Daoy (cell line): ENCODE measurements around the gene CCDC43. TPM values are rescaled to one million over a fixed set of nuclear protein-coding genes. Genes with fewer than 3 reads are reported as not detected.
"Not testable (repeated sequence)": the region's sequence is repeated elsewhere in the genome, so short reads cannot be mapped to it uniquely, and the experiment has no call there.

ENCODE experiments used
- DNase-seq: peaks from one replicate; pipeline ENCODE4 v3.0.0-alpha.2; 2015; ENCODE audit warnings: low read depth
- total RNA-seq: library from RNA; depleted of rRNA; stranded (reverse); fragments of >200 nt; shearing (Covaris generic); gene quantifications from 2 replicates; pipeline ENCODE4 v1.2.3, GENCODE V29; 2014; rRNA removed

CCDC43 gene, protein sequence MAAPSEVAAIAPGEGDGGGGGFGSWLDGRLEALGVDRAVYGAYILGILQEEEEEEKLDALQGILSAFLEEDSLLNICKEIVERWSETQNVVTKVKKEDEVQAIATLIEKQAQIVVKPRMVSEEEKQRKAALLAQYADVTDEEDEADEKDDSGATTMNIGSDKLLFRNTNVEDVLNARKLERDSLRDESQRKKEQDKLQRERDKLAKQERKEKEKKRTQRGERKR
- total RNA-seq = 55.5 and 57.0 TPM in 2 replicates

DNA sequence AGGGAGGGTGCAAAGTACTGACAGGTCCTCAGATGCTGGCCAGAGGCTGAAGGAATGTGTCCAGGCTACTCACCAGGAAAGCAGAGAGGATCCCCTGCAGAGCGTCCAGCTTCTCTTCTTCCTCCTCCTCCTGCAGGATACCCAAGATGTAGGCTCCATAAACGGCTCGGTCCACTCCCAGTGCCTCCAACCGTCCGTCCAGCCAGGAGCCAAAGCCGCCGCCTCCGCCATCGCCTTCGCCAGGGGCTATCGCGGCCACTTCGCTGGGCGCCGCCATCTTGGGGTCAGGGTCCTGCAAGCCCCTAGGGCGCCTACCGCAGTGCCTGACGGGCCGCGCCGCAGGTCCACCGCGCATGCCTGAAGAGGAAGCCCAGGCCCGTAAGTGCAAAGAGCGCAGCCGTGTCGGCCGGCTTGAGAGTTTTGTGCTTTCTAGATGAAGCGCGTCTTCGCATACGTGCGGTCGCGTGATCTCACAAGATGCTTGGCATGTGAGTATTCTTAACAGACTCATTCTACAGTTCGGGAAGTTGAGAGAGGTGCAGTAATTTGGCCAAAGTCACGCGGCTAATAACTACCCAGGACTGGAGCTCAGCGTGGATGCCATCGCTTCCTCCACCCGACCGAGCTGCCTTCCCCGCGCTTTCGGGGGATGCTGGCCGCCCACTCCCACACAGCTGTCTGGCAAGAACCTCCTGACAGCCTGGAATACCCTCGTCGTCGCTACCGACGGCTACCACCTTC is at the start of gene CCDC43:
Gene CCDC43, minus strand, starts transcription at position 300 of the 741 bp plus-strand sequence. Its CDS starts 23 bp downstream, at position 277.
- peak; percentile 96 for DNase-seq

DNA sequence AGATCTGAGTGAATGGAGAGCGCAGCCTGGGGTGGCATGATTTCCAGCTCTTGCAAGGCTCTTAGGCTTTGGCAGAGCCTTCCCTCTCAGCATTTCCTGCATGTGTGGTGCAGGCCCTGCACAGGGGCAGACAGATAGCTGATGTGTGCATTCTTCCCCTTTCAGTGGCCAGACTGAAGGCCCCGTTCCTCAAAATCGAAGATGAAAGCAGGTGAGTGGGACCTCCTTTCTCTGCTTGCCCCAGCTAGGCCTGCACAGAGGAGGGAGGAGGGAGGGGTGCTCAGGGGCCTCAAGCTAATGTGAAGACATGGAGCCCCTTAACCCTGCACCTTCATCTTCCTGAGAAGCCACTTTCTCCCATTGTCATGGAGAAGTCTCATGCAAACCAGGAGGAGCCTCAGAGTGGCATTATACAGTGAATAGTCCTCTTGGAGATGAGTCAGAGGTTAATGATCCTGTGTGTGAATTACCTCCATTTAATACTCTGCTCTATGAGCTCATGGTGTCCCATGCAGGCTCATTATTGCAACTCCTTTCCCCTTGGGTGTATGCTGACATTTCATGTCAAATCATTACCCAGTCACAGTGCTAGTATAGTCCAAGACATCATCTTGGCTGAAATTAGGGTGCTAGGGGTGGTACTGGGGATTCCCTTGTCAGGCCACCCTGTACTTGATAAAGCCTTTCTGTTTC is 48.8 kb upstream of the CCDC43 start:
- DNase-seq = no peak

DNA sequence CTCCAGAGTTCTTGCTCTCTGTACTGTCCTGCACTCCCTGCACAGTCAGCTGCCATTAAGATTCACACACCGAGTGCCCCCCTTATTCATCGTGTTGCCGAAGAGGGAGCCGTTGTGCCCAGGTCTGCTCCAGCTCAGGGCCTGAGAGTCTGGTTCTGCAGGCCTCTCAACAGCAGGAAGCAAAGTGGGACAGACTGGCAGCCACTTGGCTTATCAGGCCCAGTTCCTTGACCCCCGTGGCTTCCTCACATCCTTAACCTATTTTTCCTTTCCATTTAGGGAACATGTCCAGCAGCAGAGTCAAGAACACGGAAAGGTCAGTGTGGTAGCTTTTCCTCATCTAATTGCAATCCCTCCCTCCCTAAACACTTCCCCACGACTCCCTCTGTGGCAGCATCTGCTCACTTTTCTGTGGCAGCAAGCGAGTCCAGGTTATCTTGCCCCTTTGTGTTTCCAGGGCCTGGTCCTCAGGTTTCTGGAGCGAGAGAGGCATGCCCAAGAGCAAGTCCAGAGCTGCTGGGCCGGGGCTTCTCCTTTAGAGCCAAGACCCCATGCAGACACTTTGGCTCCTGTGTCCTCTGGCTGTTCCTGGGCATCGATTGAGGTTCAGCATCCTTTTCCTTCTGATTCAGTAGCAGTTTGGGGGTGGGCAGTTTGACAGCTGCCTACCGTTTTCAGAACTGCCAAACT is 47.1 kb upstream of the CCDC43 start:
- DNase-seq = no peak

DNA sequence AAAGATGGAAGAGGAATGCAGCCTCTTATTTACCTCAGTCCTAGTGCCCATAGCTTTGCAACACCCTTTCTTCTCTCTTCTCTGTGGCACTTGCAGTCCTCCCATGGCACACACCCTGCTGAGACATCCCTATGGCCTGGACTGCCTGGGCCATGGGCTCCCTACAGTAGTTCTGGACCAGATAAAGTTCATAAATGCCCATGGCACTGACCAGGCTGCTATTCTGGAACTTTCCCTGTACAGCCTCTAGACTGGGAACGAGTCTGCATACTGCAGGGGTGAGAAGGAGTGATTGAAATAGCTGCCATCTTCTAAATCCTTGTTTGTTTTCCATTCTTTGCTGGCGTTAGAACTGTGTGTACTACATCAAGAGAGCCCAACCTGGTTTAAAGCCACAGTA is 44.7 kb upstream of the CCDC43 start:
- DNase-seq = no peak

DNA sequence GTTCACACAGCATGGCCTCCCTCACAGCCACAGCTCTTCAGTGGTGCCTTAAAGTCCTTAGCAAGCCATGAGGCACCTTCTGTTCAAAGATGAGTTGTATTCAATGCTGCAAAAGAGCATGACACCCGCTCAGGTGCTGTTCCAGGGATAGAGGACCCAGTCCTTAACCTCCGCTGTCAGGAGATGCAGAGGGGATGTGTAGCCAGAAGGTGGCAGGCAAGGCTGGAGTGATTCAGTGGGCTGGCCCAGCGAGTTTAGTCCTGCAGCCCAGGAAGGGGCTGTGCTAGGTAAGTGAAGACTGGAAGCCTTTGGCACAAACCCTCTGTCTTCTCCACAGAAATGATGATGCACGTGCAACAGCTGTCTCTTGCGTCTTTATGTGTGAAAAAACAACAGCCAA is 44.2 kb upstream of the CCDC43 start:
- DNase-seq = no peak

DNA sequence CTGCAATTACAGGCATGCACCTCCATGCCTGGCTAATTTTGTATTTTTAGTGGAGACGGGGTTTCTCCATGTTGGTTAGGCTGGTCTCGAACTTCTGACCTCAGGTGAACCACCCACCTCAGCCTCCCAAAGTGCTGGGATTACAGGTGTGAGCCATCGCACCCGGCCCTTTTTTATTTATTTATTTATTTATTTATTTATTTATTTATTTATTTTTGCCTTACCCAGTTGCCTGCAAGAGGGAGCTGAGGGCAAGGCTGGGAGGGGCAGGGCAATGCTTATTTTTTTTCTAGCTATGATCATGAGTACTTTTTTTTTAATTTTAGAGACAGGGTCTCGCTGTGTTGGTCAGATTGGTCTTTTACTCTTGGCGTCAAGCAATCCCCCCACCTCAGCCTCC is 36.5 kb upstream of the CCDC43 start:
- DNase-seq = not testable (repeated sequence)

DNA sequence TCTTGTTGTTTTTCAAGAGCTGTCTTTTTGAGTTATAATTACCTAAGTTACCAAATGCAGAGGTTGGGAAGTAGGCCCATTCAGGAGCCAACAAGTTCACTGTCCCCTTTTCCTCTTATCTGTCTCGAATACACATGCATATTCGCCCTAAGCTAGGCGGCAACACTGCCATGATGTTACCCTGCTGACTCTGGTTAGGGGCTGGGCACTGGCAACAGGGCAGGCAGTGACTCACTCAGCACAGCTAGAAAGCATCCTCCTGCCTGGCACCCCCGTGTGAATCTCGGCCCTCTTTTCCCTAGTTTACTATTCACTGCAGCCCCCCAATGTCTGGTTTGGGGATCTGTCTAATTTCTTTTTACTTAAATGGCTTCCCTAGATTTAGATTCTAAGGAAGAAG is 32.7 kb upstream of the CCDC43 start:
- DNase-seq = no peak

DNA sequence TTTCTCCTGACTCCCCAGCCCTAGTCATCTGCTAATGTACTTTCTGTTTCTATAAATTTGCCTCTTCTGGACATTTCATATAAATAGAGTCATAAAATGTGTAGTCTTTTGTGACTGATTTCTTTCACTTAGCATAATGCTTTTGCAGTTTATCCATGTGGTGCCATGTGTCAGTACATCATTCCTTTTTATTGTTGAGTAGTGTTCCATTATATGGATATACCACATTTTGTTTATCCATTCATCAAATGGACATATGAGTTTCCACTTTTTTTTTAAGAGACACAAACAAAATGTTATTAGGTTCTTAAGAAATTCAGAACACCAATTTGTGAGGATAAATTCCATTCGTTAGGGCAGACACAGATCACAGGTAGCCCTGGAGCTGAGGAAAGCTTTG is 29.9 kb upstream of the CCDC43 start:
- no peak for DNase-seq

DNA sequence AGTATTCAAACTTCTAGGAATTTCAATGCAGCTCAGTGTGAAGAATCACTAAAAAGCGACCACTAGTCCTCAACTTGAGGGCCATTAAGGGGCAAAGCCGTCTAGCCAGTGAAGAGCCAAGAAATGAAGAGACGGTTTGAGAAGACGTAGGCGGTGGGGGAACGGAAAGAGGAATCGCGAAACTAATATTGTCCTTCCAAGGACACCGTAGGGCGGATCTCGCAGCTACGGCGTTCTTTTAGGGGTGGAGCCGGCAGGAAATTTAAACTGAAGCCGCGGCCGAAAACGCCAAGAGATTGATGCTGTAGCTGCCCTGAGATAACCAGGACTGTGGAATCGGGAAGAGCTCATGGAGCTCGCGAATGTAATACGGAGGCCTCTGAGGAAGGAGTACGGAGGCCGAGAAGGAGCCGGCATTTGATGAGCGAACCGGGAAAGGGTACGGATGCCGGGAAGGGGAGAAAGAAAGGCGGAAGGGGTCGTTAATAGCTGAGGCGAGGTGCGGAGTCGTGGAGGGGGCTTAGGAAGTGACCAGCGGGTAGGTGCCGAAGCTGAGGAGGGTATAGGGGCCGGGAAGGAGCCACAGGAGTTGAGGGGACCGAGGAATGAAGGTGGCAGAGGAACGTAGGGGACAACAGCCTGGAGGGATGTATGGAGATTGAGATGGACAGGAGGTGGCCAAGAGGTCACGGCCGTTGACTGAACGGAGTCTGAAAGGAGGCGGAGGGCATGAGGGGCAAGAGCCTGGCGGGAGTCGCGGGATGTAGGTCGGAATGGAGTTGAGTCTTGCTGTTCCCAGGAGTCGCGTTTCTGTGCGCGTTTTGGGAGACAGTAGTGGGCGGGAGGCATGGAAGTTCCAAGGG is 19.1 kb upstream of the CCDC43 start, which contains the start of gene DBF4B:
Gene DBF4B, plus strand, starts transcription at position 265 of the 863 bp plus-strand sequence. Its CDS starts 156 bp downstream, at position 421.
- peak; percentile 90 for DNase-seq

DNA sequence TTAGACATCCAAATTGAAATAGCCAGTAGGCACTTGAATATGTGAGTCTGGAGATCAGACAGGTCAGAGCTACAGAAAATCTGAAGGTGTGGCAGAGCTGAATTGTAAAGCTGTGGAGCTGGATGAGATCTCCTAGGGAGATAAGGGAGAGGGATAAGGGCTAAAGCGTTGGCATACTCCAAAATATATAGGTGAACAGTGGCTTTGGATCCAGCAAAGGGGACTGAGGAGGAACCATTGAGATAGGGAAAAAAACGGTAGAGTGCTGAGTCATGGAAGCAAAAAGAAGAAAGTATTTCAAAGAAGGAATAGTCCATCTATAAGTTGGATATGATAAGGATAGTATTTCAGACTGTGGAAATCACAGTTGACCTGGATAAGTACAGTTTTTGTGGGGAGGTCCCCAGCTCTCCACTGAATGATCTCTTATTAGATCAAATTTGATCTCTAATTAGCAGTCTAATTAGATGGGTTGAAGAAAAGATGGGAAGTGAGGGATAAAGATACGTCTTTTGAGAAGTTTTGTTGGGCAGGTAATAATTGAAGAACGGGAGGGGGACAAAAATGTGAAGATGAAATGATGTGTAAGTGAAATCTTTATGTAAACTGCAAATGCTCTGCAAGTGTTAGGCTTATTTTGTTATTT is 18.3 kb upstream of the CCDC43 start:
- no peak for DNase-seq

DNA sequence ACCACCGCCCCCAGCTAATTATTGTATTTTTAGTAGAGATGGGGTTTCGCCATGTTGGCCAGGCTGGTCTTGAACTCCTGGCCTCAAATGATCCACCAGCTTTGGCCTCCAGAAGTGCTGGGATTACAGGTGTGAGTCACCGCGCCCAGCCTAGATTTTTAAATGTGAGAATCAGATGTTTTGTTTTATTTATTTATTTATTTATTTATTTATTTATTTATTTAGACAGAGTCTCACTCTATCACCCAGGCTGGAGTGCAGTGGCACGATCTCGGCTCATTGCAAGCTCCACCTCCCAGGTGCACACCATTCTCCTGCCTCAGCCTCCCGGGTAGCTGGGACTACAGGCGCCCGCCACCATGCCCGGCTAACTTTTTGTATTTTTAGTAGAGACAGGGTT is 10.7 kb upstream of the CCDC43 start:
- not testable (repeated sequence) for DNase-seq

DNA sequence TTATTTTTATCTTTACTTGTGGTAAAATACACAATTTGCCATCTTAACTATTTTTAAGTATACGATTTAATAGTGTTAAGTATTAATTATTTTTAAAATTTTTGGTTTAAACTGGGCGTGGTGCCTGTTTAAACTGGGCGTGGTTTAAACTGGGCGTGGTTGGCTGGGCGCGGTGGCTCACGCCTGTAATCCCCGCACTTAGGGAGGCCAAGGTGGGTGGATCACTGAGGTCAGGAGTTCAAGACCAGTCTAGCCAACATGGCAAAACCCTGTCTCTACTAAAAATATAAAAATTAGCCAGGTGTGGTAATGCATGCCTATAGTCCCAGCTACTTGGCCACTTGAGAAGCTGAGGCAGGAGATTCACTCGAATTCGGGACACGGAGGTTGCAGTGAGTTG is 4.0 kb upstream of the CCDC43 start:
- no peak for DNase-seq

DNA sequence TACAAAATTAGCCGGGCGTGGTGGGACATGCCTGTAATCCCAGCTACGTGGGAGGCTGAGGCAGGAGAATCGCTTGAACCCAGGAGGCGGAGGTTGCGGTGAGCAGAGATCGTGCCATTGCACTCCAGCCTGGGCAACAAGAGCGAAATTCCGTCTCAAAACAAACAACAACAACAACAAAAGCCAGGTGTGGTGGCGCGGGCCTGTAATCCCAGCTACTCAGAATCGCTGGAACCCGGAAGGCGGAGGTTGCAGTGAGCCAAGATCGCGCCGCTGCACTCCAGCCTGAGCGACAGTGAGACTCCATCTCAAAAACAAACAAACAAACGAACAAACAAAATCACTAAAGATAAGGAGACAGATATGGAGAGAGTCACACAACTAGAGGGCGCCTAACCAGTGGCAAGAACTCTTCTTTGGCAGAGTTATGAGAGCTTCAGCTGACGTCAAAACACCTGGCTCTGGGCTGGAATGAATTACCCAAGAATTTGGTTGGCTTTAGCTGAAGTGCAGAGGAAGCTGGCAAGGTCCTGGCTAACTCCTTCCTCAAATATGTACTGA is 1.2 kb upstream of the CCDC43 start:
- not testable (repeated sequence) for DNase-seq

DNA sequence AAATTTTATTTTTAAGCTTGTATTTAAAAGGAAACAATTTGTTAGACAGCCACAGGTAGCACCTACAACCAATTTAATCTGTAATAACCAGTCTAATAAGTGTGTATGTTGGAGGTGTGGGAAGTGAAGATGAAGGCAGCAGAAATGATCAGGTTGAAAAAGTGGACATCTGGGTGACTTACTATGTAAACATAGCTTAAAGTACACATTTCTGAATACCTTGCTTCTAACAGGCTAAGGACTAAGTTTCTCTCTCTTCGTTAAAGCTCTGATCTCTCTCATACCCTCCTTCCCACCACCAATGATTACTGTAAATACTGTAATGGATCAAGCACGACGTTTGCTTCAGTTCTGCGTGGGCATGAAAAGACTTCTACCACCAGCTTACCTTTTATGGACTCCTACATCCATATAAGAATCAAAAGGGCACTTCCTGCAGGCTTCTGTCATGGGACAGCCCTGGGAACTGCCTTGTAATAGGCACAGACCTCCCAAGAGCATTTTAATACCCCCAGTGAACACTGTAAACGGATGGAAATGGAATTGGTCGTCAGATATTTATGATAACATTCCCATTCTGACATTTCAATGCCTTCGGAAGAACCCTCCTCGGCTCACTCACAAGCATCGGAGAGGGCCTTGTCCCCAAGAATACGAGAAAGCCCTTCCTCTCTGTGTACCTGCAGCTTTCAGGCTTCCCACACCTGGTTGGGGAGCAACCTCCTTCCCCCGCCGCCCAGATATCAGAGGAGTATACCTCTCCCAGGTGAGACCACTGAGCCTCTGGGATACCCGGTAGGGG is 700 bp downstream of the CCDC43 start:
- no peak for DNase-seq

DNA sequence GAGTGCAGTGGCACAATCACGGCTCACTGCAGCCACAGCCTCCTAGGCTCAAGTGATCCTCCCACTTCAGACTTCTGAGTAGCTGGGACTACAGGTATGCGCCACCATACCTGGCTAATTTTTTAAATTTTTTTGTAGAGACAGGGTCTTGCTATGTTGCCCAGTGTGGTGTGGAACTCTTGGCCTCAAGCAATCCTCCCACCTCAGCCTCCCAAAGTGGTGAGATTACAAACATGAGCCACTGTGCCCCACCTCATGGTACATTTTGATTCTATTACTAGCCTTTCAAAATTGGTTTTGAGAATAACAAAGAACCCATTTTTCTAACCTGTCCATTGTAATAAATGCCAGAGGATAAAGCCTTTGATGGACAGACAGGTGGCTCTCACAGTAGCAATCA is 1.4 kb downstream of the CCDC43 start:
- no peak for DNase-seq

DNA sequence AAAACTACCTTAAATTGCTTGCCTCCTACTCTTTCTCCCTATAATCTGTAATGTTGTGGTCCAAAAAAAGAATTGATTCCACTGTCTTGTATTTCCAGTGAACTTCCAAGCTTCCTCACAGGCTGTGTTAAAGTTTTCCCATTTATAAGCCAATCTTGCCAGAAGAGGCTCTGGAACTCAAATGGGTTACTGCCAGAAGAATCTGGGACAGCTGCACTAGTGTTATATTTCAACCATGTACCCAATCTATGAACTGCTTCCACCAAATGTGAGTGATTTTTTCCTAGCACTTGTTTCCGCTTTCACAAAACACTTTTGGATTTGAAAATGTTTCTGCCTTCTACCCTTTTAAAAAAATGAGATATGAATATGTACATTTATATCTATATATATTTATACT is 1.8 kb downstream of the CCDC43 start:
- DNase-seq = no peak

DNA sequence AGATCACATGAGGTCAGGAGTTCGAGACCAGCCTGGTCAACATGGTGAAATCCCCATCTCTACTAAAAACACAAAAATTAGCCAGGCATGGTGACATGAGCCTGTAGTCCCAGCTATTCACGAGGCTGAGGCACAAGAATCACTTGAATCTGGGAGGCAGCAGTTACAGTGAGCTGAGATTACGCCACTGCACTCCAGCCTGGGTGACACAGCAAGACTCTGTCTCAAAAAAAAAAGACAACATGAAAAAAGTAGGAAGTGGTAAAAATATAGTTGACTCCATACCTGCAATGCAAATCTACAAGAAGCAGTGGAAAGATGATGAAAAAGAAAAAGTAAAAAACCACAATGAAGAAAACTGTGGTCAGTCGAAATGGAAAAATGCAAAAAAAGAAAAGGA is 6.3 kb downstream of the CCDC43 start:
- not testable (repeated sequence) for DNase-seq

DNA sequence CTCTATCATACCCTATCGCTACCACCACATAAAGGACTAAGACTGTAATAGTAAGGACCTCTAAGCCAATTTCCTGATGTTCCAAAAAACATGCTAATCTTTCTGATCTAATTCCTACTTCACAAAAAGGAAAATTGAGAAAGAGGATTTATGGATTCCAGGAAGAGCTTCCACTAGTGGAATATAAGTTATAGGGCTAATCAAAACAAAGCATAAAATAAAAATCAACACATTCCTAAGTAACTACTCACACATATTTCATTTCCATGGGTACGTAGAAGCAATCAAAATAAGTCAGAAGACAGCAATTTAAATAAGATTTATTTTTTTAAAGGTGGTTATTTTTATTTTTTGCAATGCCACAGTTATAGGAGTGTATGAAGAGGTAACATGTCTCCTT is 12.4 kb downstream of the CCDC43 start:
- no peak for DNase-seq

DNA sequence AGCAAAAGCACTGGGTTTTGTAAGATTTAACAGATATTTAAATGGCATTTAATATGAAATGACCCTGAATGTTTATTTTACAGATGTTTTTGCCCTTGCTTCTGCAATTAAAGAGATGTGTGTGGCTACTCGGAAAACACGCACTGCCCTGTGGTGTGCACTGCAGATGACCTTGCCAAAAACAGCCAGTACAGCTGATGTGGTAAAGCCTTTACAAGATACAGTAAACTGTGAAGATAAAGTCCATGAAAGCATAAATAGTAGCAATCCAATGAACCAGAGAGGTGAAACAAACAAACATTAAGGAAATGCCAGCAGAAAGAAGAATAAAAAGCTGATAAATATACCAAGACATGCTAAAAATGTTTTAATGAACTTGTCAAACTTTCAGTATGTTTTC is 15.7 kb downstream of the CCDC43 start:
- DNase-seq = no peak
